HG02885 (cell line): ENCODE data around the gene SEPTIN10.
"Not testable (repeated sequence)": the region's sequence is repeated elsewhere in the genome, so short reads cannot be mapped to it uniquely, and the experiment has no call there.

Source experiments
- ATAC-seq: cut with Tn5 transposase; IDR thresholded peaks from one replicate; pipeline ENCODE4 v1.9.1; 2021; ENCODE audit warnings: mild to moderate bottlenecking; ENCODE audit not compliant: unreplicated experiment, poor library complexity

SEPTIN10 gene

DNA sequence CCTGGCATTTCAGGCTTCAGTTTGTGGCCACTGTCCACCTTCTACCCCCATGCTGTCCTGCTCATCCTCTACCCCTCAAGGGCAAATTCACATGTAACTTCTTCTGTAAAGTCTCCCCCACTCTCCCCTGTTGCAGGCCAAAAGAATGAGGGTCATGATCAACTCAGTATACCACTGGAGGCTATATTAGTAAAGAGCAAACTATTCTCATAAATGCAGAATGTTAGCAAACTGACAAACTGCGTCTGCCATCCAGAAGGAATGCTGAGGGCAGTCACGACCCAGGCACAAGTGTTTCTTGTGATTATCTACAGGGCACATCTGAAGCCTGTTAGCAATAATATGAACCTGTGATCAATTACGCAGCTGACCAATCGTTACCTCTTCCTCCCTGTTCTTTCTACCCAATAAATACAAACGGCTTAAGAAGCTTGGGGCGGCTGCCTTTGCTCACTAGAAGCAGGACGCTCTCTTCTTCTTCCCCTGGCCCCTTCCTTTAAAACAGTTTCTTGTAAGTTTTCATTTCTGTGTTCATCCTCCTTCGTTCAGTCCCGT is 58.3 kb downstream of the SEPTIN10 start:
- ATAC-seq, result no peak

DNA sequence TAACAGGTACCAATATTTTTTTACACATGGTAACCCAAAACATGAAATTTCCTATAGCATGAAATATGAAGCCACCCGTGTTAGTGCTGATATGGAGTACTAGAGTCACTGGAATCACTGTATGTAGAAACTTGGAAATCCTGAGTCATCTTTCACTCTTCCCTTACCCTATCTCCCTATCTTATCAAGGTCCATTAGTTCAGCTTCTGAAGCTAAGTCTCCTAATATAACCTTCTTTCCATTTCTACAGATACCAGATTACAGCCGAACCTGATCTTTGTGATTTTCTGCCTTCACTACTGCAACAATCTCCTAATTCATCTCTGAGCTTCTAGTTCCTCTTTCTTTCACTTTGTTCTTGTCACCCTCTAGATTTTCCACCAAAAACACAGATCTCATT is 59.0 kb downstream of the SEPTIN10 start:
- no peak for ATAC-seq

DNA sequence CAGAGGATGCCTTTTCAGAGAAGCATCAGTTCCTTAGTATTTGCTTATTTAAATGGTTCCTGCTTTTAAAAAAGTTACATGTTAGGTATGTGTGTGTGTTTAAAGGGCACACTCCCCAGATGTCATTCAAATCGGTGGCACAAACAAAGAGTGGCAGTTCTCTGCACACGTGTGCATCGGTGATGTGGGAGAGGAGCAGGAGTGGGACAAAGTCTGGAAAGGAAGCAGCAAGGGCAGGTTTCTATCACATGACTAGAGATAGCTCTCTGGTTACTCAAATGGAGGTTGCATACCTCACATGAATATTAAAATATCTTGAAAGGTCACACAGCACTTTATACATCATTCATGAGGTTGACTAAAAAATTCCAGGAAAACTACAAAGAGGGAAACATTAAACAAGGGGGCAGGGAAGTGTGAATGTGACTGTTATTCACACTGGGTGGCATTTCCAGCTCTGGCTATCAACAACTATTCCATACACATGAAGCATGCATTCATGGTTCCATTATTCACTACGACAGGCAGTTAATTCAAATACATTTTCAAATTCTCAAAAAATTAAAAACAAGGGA is 64.7 kb downstream of the SEPTIN10 start:
- no peak for ATAC-seq

DNA sequence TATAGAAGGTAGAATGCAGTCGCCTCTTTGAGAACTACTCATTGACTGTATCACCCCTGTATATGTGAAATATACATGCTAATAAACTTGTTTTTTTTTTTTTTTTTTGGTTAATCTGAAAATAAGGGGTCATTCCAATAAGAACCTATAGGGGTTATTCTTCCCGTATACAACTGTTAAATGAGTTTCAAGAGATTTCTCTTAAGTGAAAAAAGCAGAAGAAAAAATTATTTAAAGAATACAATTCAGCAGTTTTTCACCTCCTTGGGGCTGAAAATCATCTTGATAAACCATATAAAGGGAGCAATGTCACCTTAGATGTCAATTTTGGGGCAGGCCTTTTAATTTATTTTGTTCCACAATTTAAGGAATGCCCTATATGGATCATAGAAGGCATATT is 66.5 kb downstream of the SEPTIN10 start:
- no peak for ATAC-seq

DNA sequence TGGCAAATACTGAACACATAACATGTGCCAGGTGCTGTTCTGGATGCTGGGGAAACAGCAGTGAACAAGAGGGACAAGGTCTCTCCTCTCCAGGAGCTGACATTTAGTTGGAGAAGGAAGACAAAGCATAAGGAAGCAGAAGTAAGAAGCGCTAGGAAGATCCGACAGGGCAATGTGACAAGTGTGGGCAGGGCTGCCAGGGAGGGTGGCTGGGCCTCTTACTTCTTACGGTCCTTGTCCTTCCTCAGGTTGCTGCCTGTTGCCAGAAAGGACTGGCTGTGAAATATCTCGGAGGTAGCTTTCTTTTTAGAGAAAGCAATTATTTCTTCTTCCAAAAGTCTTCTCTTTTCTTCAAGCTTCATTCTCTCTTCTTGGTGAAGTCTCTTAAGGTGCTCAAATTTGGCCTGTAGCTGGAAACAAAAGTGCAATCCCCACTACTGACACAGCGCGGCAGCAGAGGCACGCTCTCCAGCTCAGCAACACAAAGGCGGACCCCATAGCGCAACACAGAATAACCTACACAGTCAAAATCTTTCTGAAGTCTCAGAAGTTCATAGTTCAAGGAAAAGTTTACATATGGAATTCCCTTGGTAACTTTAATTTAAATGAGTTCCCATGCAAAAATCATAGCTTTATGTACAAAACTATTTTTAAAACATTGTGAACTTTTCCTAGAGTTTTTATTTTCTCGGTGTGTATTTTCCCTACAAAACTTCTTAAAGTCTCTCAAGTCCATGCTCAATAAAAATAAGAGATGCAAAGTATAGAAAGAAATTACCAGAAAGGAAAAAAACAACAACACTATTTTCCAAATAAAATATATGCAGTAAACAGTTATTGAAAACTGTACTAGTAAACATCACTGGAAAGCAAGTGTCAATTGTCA is 67.7 kb downstream of the SEPTIN10 start:
- peak; percentile 80 for ATAC-seq

DNA sequence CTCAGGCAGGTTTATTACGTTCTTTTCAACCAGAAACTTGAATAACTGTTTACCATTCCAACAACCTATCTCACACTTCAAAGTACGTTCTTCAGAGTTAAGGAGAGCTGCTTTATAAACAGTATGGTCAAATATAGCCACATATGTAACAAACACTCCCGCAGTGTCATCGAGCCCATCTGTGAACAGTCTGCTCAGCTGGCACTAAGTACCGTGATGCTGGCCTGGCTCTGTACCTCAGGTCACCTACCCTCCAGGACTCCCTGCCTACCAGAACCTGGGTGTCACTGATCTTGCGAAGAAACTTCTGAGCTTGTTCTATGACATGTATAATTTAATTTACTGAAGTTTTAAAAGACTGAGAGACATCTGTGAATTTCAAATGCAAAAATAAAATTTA is 71.4 kb downstream of the SEPTIN10 start:
- no peak for ATAC-seq

DNA sequence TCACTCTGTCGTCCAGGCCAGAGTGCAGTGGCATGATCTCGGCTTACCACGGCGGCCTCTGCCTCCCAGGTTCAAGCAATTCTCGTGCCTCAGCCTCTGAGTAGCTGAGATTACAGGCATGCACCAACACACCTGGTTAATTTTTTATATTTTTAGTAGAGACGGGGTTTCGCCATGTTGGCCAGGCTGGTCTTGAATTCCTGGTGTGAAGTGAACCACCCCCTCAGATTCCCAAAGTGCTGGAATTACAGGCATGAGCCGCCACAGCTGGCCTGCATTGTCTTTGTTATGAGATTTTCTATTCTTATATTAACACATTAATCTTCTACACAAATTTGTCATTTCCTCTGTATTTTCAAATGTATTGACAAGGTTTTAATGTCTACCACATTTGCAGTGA is 75.2 kb downstream of the SEPTIN10 start:
- no peak for ATAC-seq

DNA sequence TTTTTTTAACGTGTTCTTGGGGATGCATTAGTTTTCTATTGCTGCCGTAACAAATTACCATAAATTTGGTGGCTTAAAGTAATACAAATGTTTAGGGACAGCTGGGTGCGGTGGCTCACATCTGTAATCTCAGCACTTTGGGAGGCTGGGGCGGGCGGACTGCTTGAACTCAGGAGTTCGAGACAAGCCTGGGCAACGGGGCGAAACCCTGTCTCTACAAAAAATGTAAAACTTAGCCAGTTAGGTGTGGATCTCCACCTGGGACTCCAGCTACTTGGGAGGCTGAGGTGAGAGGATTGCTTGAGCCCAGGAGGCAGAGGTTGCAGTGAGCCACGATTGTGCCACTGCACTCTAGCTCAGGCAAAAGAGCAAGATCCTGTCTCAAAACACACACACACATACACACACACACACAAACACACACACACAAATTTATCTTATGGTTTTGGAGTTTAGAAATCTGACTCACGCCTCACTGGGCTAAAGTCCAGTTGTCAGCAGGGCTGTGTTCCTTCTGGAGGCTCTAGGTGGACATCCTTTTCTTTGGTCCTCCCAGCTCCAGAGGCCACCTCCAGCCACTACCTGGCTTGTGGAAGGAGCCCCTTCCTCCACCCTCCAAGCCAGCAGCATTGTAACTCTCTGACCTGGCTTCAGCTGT is 76.1 kb downstream of the SEPTIN10 start:
- no peak for ATAC-seq

DNA sequence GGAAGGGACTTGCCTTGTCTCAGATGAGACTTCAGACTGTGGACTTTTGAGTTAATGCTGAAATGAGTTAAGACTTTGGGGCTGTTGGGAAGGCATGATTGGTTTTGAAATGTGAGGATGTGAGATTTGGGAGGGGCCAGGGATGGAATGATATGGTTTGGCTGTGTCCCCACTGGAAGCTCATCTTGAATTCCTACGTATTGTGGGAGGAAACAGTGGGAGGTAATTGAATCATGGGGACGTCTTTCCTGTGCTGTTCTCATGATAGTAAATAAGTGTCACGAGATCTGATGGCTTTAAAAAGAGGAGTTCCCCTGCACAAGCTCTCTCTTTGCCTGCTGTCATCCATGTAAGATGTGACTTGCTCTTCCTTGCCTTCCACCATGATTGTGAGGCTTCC is 77.2 kb downstream of the SEPTIN10 start:
- ATAC-seq, result not testable (repeated sequence)

DNA sequence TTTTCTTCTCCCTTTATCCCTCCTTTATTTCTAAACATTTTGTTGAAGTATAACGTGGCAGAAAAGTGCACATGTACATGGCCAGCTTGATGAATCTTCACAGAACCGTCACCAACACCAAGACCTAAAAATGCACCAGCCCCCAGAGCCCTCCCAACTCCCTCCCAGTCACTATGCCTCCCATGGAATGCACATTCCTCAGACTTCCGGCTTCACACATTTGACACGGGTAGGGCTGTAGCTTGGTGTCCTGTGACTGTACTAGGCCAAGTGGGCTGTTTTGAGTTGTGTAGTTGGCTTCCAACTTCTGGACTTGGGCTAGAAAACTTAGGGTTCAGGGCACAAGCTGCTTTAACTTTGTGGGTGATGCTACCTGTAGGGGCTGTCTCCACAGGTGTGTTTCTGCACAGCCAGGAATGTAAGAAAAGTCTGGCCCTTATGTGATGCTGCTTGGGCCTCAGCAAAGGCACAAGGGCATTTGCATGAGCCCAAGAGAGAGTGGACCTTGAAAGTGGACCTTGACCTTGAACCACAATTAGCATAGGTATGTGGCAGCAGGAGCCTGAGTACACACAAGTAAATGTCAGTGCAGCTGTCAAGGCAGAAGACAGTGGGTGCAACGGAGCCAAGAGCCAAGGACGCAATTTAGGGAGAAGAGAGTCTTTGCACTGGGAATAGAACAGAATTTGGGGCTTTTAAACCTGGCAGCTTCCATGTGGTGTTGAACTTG is 78.4 kb downstream of the SEPTIN10 start:
- ATAC-seq, result no peak

DNA sequence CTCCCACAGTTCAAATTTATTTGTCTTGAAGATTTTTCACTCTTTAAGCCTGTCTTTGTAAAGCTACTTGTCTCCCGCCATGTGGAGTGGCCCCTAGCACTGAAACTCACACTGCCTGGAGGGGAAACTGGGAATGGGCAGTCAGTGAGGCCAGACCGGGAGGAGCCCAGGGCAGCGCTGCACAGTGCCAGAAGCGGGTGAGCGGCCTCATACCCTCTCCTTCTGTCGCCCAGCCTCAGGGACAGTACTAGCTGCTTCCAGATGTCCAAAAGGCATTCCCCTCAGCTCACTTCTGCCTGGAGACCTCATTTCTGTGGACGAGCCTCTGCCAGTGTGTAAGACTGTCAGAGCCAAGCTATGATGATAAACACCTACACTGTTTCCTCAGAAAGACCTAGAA is 79.9 kb downstream of the SEPTIN10 start:
- ATAC-seq, result no peak

DNA sequence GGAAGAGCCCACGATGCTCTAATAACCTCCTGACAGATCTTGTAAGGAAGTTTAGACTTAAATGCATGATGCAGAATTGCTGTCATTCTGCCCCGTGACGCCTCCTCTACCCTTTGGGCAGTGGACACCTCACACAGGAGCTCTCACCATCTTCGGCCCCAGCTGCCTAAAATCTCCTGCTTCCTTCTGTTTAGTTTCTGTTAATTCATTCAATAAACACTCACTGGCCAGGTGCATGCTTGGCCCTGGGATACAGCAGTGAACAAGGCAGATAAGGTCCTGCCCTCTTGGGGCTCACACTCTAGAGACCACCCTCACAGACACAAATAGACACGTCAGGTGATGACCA is 81.1 kb downstream of the SEPTIN10 start:
- no peak for ATAC-seq

DNA sequence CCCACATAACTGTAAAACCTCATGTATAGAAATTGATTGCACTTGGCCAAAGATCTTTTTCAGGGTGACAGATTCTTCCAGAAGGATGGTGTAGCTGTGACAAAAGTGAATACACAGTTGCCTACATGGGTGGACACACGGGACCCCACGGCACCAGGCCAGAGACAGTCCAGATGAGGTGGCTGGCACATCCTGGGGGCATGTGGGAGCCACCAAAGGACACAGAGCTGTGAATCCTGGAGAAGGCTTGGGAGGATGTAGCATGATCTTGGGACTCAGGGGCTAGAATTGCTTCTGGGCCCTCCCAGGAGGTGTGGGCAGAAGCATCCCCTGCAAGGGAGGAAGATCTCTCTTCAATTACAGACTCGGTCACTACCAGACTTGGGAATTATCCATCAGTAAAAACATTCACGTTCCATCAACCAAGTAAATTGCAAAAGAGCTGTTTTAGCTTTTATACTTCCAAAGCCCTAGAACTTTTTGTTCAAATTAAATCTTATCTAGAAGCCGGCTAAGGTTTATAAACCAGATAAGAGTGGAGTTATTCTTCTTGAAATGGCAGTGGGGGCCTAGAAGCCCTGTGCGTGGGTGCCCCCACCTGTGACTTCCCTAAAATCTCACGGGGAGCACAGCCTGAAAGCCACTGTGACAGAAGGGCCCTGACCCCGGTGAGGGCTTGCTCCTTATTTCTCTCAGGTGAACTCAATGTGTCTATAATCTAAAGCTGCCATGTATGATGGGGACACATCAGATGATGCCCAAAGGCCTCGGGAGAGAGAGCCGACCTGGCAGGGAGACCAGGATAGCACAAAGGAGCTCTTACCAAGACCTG is 81.7 kb downstream of the SEPTIN10 start:
- no peak for ATAC-seq

DNA sequence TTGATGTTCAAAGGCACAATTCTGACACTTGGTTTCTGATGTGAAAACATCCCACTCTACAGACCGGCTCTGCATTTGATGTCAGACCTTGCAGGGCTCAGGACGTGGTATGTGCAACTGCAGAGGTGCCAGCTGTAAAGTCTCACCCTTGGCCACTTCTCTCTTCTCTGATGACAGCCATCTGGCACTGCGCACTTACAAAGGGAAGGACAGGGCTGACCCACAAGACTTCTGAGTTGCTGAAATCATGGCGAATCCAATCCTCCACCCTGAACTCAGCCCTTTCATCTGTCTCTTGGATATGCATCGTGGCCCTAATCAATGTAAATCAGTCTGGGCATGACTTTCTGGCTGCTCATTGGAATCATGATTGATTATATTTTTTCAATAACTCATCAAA is 82.5 kb downstream of the SEPTIN10 start:
- no peak for ATAC-seq

DNA sequence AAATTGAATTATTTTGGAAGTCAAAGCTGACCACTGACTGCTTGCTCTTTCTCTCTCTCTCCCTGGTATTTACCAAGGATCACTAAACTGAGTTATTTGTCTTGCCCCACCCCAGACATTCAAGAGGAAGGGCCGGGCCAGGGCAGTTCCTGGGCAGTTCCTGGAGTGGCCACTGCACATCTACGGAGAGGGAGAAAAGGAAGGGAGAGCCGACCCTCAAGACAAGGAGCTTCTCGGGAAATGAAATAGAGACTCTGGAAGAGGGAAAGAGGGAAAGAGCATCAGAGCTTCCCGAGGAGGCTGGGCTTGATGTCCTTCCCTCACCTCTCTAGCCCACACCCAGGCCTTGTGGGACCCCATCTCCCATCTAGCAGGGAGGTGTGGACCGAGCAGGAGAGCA is 83.1 kb downstream of the SEPTIN10 start:
- ATAC-seq, result no peak

DNA sequence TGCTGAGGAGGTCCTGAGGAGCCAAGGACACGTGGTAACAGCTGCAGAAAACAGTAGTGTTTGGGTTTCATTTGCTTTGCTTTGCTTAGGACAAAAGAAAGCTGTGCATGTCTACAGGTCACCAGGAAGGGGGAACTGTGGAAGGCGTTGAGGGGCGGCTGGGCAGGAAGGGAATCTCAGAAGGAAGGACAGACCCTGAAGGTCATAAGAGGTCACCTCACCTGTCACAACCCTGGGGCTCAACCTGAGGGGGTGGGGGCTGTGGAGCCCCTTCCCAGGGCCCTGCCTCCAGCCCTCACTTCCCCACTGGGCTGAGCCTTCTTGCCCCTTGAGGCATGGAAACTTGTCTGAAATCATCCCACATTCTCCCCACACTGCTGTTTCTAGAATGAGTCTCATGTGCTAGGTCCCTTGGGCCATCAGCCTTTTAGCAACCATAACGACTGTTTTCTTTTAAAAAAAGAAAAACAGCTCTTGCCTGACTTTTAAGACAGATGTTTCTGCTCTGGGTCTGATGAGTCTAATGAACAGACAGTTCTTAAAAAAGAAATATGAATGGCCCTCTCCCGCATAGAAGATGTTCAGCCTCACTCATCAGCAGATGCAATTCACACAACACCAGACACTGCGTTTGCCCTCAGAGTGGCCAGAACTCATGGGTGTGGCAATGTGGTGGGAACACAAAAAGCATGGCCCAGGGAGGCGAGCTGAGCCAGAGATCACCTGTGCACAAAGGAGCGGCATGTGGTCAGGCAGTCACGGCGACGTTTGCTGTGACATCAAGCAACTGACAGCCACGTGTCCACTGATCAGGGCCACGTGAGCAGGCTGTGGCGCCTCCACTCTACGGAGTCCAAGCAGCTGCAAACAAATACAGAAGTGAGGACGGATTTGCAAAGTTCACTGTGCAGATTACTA is 84.0 kb downstream of the SEPTIN10 start:
- ATAC-seq, result no peak

DNA sequence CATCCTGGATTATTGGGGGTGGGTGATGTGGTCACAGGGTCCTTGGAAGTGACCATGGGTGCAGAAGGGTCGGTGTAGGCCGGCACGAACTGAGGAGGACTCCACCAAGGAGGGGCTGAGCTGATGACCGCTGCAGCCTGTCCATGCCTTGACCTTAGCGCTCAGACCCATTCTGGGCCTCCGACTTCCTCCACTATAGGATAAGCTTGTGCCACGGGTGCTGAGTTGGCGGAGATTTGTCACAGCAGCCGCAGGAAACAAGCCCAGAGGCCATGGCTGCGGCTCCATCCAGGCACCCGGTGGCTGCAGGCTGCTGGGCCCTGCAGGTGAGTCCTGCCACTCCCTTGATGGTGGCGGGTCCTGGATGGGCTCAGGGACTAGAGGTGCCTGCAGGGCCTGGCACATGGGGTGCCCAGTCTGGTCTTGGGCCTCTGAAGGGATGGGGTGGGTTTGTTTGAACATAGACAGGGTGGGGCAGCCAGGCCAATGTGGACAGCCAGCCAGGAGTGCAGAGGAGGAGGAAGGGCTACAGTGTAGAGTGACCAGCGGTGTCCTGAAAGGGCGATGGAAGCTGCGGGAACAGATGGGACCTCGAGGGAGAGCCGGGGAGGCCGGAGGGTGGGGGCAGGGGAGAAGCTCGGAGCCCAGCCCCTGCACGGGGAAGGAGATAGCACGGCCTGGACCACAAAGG is 84.8 kb downstream of the SEPTIN10 start:
- ATAC-seq, result no peak
